Smooth muscle cell (in vitro differentiated cells): Measurements from ENCODE around the gene STIL. TPM values are rescaled to one million over a fixed set of nuclear protein-coding genes. Genes with fewer than 3 reads are reported as not detected.
"Not testable (repeated sequence)": the region's sequence is repeated elsewhere in the genome, so short reads cannot be mapped to it uniquely, and the experiment has no call there.

Experiments
- DNase-seq: peaks from one replicate; lab custom pipeline; 2025; ENCODE audit not compliant: unreplicated experiment; lab: John Stamatoyannopoulos, UW
- H2AFZ ChIP-seq: fragments of 200-600 bp; sonication (generic); 2 replicates; pipeline ENCODE4 v1.6.0; 2016; ENCODE audit warnings: antibody characterized with exemption, low read depth, mild to moderate bottlenecking
- H3F3A ChIP-seq: fragments of 200-600 bp; sonication (generic); 2 replicates; pipeline ENCODE4 v1.6.0; 2017; ENCODE audit warnings: antibody characterized with exemption, low read depth
- H3K27ac ChIP-seq: fragments of 200-600 bp; sonication (generic); 2 replicates; pipeline ENCODE4 v1.5.1; 2016; ENCODE audit warnings: low read depth, mild to moderate bottlenecking
- H3K27me3 ChIP-seq: fragments of 200-600 bp; sonication (generic); 2 replicates; pipeline ENCODE4 v1.6.1; 2016; ENCODE audit warnings: low read depth, mild to moderate bottlenecking
- H3K36me3 ChIP-seq: fragments of 200-600 bp; sonication (generic); 2 replicates; pipeline ENCODE4 v1.5.1; 2016; ENCODE audit warnings: low read depth
- H3K4me1 ChIP-seq: fragments of 200-600 bp; sonication (generic); 2 replicates; pipeline ENCODE4 v1.5.1; 2016; ENCODE audit warnings: low read depth
- H3K4me2 ChIP-seq: fragments of 200-600 bp; sonication (generic); 2 replicates; pipeline ENCODE4 v1.6.0; 2016; ENCODE audit warnings: mild to moderate bottlenecking
- H3K4me3 ChIP-seq: fragments of 200-600 bp; sonication (generic); 2 replicates; pipeline ENCODE4 v1.5.1; 2016; ENCODE audit warnings: mild to moderate bottlenecking
- H3K79me2 ChIP-seq: fragments of 200-600 bp; sonication (generic); 2 replicates; pipeline ENCODE4 v1.6.0; 2016; ENCODE audit warnings: low read depth, mild to moderate bottlenecking
- H3K9ac ChIP-seq: fragments of 200-600 bp; sonication (generic); 2 replicates; pipeline ENCODE4 v1.6.0; 2016; ENCODE audit warnings: low read depth
- H3K9me3 ChIP-seq: fragments of 200-600 bp; sonication (generic); replicated peaks from 2 replicates; pipeline ENCODE4 v1.5.1; 2016; ENCODE audit warnings: low read depth
- H4K20me1 ChIP-seq: fragments of 200-600 bp; sonication (generic); 2 replicates; pipeline ENCODE4 v1.6.0; 2016; ENCODE audit warnings: low read depth
- CTCF ChIP-seq: fragments of 200-600 bp; sonication (generic); IDR thresholded peaks from 2 replicates; pipeline ENCODE4 v1.5.1; 2017; ENCODE audit warnings: borderline replicate concordance, mild to moderate bottlenecking, antibody characterized with exemption; ENCODE audit not compliant: insufficient read depth, poor library complexity, severe bottlenecking
- WGBS: methylation state at CpG from one replicate; pipeline ENCODE4 v1.1.7; 2016; ENCODE audit warnings: low lambda C conversion rate; 5-methylcytosine and 5-hydroxymethylcytosine counted together
- polyA plus RNA-seq: library from polyadenylated mRNA; unstranded; fragments of >200 nt; fragmentation: Nextera tagmentation; extraction: Ambion mirVana; gene quantifications from 2 replicates; pipeline ENCODE4 v1.2.1, GENCODE V29; 2016
- total RNA-seq: library from RNA; depleted of rRNA; stranded (reverse); fragments of >200 nt; gene quantifications from 2 replicates; pipeline ENCODE4 v1.2.3, GENCODE V29; 2014

STIL gene
- total and polyA plus RNA-seq, 2 experiments from 2014 or later, result 4.6 to 6.1 TPM

GRCh38 chr1:47325528-47325927 is 11.6 kb upstream of the STIL start:
- no peaks in the 10 kb centered on the region for H3K36me3 ChIP-seq
- DNase-seq, result no peak
- H2AFZ ChIP-seq, result no peak overlapping the region
- H3K27ac ChIP-seq, result no peak overlapping the region
- no peaks in the 10 kb centered on the region for H3K79me2 ChIP-seq
- H3K9ac ChIP-seq, result no peak overlapping the region
- H3K4me2 ChIP-seq, result no peak overlapping the region
- no peaks in the 10 kb centered on the region for H3F3A ChIP-seq
- no peaks in the 10 kb centered on the region for H3K27me3 ChIP-seq
- peaks cover 6% of the 10 kb centered on the region for H3K4me1 ChIP-seq
- no peak for TF ChIP-seq CTCF
- no peak overlapping the region for H3K4me3 ChIP-seq
- H3K9me3 ChIP-seq, result no peaks in the 10 kb centered on the region
- no peaks in the 10 kb centered on the region for H4K20me1 ChIP-seq
- 95% methylated on average over 2 of the region's 2 CpGs for WGBS

- no peaks in the 10 kb centered on the region for H3K9me3 ChIP-seq
- no peaks in the 10 kb centered on the region for H4K20me1 ChIP-seq
- H3K4me1 ChIP-seq, result peaks cover 6% of the 10 kb centered on the region
- H3K9ac ChIP-seq, result no peak overlapping the region
- H3K36me3 ChIP-seq, result no peaks in the 10 kb centered on the region
- 94% methylated on average over 3 of the region's 3 CpGs for WGBS
- no peak overlapping the region for H2AFZ ChIP-seq
- no peaks in the 10 kb centered on the region for H3F3A ChIP-seq
- H3K4me3 ChIP-seq, result no peak overlapping the region
- H3K27ac ChIP-seq, result no peak overlapping the region
- H3K4me2 ChIP-seq, result no peak overlapping the region
- no peaks in the 10 kb centered on the region for H3K79me2 ChIP-seq
- no peaks in the 10 kb centered on the region for H3K27me3 ChIP-seq
- DNase-seq, result no peak
- no peak for TF ChIP-seq CTCF
Observed at GRCh38 chr1:47324682-47325081, 10.7 kb upstream of the STIL start.

- Histone ChIP-seq H3K9me3 (no peaks in the 10 kb centered on the region), H4K20me1 (no peaks in the 10 kb centered on the region), H3K4me1 (peaks cover 6% of the 10 kb centered on the region), H3K36me3 (no peaks in the 10 kb centered on the region), H3K27me3 (no peaks in the 10 kb centered on the region), H3F3A (no peaks in the 10 kb centered on the region), H3K79me2 (no peaks in the 10 kb centered on the region), H3K4me2 (no peak overlapping the region), H3K4me3 (no peak overlapping the region), H3K9ac (no peak overlapping the region), H2AFZ (no peak overlapping the region), H3K27ac (no peak overlapping the region)
- no peak for DNase-seq
- WGBS, result 11% methylated on average over 1 of the region's 1 CpG
- no peak for TF ChIP-seq CTCF
Observed at GRCh38 chr1:47323599-47324031, 9.7 kb upstream of the STIL start.

- H4K20me1 ChIP-seq, H3K36me3 ChIP-seq, H3K79me2 ChIP-seq, H2AFZ ChIP-seq, H3K4me2 ChIP-seq, H3K9ac ChIP-seq, DNase-seq, H3K27ac ChIP-seq, H3K4me3 ChIP-seq, H3K9me3 ChIP-seq, H3K4me1 ChIP-seq, H3K27me3 ChIP-seq: not testable (repeated sequence)
- peaks cover 12% of the 10 kb centered on the region for H3F3A ChIP-seq
- 96% methylated on average over 14 of the region's 14 CpGs for WGBS
Observed at GRCh38 chr1:47319968-47320367, 6.0 kb upstream of the STIL start.
